Cardiac muscle cell (in vitro differentiated cells and primary cell): Measurements from ENCODE around the gene RANBP1. TPM values are rescaled to one million over a fixed set of nuclear protein-coding genes. Genes with fewer than 3 reads are reported as not detected.

Source experiments
- DNase-seq, 2 donors: peaks; one replicate each; pipeline versions ENCODE4 v3.0.0 to v3.0.0-alpha.2; 2010 to 2017; ENCODE audit warnings: low read depth in 1 of 2, low spot score in 1 of 2
- H3K27ac ChIP-seq: fragments of 200-600 bp; sonication (generic); 2 replicates; pipeline ENCODE4 v1.5.1; 2016
- H3K27me3 ChIP-seq: fragments of 200-600 bp; sonication (generic); 2 replicates; pipeline ENCODE4 v1.6.0; 2016; ENCODE audit warnings: control low read depth
- H3K36me3 ChIP-seq: fragments of 200-600 bp; sonication (generic); 2 replicates; pipeline ENCODE4 v1.5.1; 2016; ENCODE audit warnings: control low read depth
- H3K4me1 ChIP-seq: fragments of 200-600 bp; sonication (generic); 2 replicates; pipeline ENCODE4 v1.8.1; 2017; ENCODE audit warnings: low read depth, mild to moderate bottlenecking, mixed run types
- H3K4me3 ChIP-seq: fragments of 200-600 bp; sonication (generic); 2 replicates; pipeline ENCODE4 v1.5.1; 2016; ENCODE audit warnings: mild to moderate bottlenecking
- H3K9me3 ChIP-seq: fragments of 200-600 bp; sonication (generic); 2 replicates; pipeline ENCODE4 v1.5.1; 2017; ENCODE audit warnings: low read depth, mild to moderate bottlenecking, control low read depth
- CTCF ChIP-seq: IDR thresholded peaks from 2 replicates; pipeline ENCODE4 v1.5.1; 2012; ENCODE audit warnings: low read depth, mild to moderate bottlenecking, low read length
- polyA plus RNA-seq: library from polyadenylated mRNA; unstranded; fragments of >200 nt; fragmentation: Nextera tagmentation; extraction: Ambion mirVana; gene quantifications from 2 replicates; pipeline ENCODE4 v1.2.1, GENCODE V29; 2016
- total RNA-seq: library from RNA; depleted of rRNA; stranded (reverse); fragments of >200 nt; gene quantifications from 2 replicates; pipeline ENCODE4 v1.2.3, GENCODE V29; 2016

The RANBP1 gene
- total and polyA plus RNA-seq, 2 experiments from 2014 or later = 252 to 271 TPM

- peaks cover 8% of the 10 kb centered on the region for H3K4me1 ChIP-seq
- no peak overlapping the region for H3K27ac ChIP-seq
- no peaks in the 10 kb centered on the region for H3K9me3 ChIP-seq
- TF ChIP-seq CTCF = no peak
- no peak for DNase-seq
- no peaks in the 10 kb centered on the region for H3K36me3 ChIP-seq
- no peaks in the 10 kb centered on the region for H3K27me3 ChIP-seq
- no peak overlapping the region for H3K4me3 ChIP-seq
Measured at GRCh38 chr22:20154602-20155187, 38.8 kb downstream of the RANBP1 start.

DNA sequence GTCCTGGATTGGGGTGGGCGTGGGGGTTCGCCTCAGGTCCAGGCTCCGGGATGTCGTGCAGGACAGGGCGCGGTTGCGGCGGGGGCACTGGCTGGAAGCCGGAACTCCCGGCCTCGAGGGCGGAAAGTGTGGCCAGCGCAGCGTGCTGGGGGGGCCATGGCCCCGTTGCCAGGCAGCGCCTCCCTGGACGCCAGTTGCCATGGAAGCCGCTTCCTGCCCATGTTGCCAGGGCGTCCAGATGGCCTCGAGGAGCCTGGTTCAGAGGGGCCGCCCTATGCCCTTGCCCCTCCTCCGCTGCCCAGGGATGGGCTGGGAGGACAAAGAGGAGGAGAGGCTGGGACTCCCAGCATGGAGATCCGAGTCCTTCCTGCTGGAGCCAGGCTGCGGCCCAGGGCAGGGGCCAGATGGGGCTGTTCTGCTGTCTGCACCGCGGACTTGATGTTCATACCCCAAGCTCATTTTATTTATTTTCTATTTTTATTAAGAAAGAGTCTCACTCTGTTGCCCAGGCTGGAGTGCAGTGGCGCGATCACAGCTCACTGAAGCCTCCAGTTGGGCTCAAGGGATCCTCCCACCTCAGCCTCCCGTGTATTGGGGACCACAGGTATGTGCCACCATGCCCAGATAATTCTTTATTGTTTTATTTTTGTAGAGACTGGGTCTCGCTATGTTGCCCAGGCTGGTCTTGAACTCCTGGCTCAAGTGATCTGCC, 39.6 kb downstream of the RANBP1 start:
- Histone ChIP-seq H3K4me1 (peaks cover 8% of the 10 kb centered on the region), H3K36me3 (no peaks in the 10 kb centered on the region), H3K27me3 (no peaks in the 10 kb centered on the region), H3K27ac (no peak overlapping the region), H3K4me3 (no peak overlapping the region), H3K9me3 (no peaks in the 10 kb centered on the region)
- DNase-seq = peak in 1 of 2 donors; percentile 24
- no peak for TF ChIP-seq CTCF

GRCh38 chr22:20156042-20156389, 40.1 kb downstream of the RANBP1 start:
- H3K27ac ChIP-seq = no peak overlapping the region

DNA sequence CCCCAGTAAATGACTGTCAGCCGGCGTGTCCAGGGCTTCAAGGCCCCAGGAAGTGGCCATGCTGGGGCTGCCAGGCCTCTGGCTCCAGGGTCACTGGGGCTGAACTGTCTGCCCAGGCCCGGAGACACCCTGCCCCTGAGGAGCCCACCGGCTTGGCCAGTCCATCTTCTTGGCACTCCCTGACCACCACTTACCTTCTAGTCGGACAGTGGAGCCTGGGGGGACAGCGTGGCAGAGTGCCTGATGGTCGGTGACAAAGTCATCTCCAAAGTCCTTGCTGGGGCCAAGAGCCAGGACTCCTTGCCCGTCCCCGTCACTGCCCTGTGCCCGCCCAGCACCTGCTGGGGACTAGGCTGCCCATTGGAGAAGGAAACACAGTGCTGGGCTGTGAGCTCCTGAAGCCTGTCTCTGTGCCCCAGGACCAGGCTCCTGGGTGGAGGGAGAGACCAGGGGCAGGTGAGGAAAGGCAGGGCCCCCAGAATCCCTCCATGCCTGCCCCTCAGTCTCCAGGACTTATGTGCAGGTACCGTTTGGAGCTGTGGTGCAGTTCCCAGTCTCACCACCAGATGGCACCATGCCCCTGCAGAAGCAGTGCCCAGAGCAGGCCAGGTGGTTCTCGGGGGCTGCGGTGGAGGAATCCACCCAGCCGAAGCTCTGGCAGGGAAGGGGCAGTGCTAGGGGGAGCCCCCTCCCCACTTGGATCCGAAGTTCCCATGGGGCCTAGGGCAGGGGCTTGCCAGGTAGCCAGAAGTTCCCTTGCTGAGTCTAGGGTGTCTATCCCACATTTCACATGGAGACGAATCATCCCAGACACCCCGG, 40.9 kb downstream of the RANBP1 start:
- TF ChIP-seq CTCF = peak; percentile 95
- H3K9me3 ChIP-seq = no peaks in the 10 kb centered on the region
- DNase-seq = peak; percentile 79 to 84
- no peak overlapping the region for H3K27ac ChIP-seq
- no peaks in the 10 kb centered on the region for H3K27me3 ChIP-seq
- H3K4me3 ChIP-seq = no peak overlapping the region
- H3K36me3 ChIP-seq = no peaks in the 10 kb centered on the region
- peaks cover 8% of the 10 kb centered on the region for H3K4me1 ChIP-seq

More at GRCh38 chr22:20156042-20156389, 40.1 kb downstream of the RANBP1 start:
- no peak for DNase-seq
- no peaks in the 10 kb centered on the region for H3K36me3 ChIP-seq
- TF ChIP-seq CTCF = no peak
- no peaks in the 10 kb centered on the region for H3K27me3 ChIP-seq
- H3K4me3 ChIP-seq = no peak overlapping the region
- no peaks in the 10 kb centered on the region for H3K9me3 ChIP-seq
- H3K4me1 ChIP-seq = peaks cover 8% of the 10 kb centered on the region

GRCh38 chr22:20157430-20158183, 41.7 kb downstream of the RANBP1 start:
- Histone ChIP-seq H3K27ac (no peak overlapping the region), H3K9me3 (no peaks in the 10 kb centered on the region), H3K4me1 (peaks cover 8% of the 10 kb centered on the region), H3K4me3 (no peak overlapping the region), H3K27me3 (no peaks in the 10 kb centered on the region), H3K36me3 (no peaks in the 10 kb centered on the region)
- no peak for TF ChIP-seq CTCF
- DNase-seq = no peak
